GM19043 (cell line): ENCODE measurements around the gene SPEN.
"Not testable (repeated sequence)": the region's sequence is repeated elsewhere in the genome, so short reads cannot be mapped to it uniquely, and the experiment has no call there.

Source experiments
- ATAC-seq: cut with Tn5 transposase; IDR thresholded peaks from one replicate; pipeline ENCODE4 v1.9.1; 2021; ENCODE audit warnings: low read depth; ENCODE audit not compliant: unreplicated experiment

Gene SPEN

GRCh38 chr1:15896841-15897610, 49.5 kb downstream of the SPEN start:
- ATAC-seq = not testable (repeated sequence)

GRCh38 chr1:15899266-15899665, 51.8 kb downstream of the SPEN start:
- ATAC-seq = no peak

GRCh38 chr1:15900662-15901279, 53.3 kb downstream of the SPEN start:
- ATAC-seq = no peak

GRCh38 chr1:15902882-15903281, 55.4 kb downstream of the SPEN start:
- no peak for ATAC-seq

- no peak for ATAC-seq
Measured at GRCh38 chr1:15908597-15908996, 61.1 kb downstream of the SPEN start.

- no peak for ATAC-seq
Measured at GRCh38 chr1:15911141-15911540, 63.6 kb downstream of the SPEN start.

GRCh38 chr1:15911927-15912326, 64.4 kb downstream of the SPEN start:
- no peak for ATAC-seq

- ATAC-seq = not testable (repeated sequence)
Measured at GRCh38 chr1:15913607-15914006, 66.1 kb downstream of the SPEN start.

- ATAC-seq = no peak
Measured at GRCh38 chr1:15915991-15916390, 68.5 kb downstream of the SPEN start.

GRCh38 chr1:15916417-15916816, 68.9 kb downstream of the SPEN start:
- ATAC-seq = no peak

- no peak for ATAC-seq
Measured at GRCh38 chr1:15916916-15917315, 69.4 kb downstream of the SPEN start.

- ATAC-seq = peak; percentile 53
Measured at GRCh38 chr1:15918962-15919715, 71.6 kb downstream of the SPEN start.

- no peak for ATAC-seq
Measured at GRCh38 chr1:15923241-15923640, 75.7 kb downstream of the SPEN start.

GRCh38 chr1:15926448-15926847, 78.9 kb downstream of the SPEN start:
- not testable (repeated sequence) for ATAC-seq

- ATAC-seq = no peak
Measured at GRCh38 chr1:15928971-15929965, 81.8 kb downstream of the SPEN start.

GRCh38 chr1:15931401-15931800, 83.9 kb downstream of the SPEN start:
- no peak for ATAC-seq

- no peak for ATAC-seq
Measured at GRCh38 chr1:15931884-15932283, 84.4 kb downstream of the SPEN start.

- no peak for ATAC-seq
Measured at GRCh38 chr1:15932612-15933011, 85.1 kb downstream of the SPEN start.

- no peak for ATAC-seq
Measured at GRCh38 chr1:15933684-15934083, 86.2 kb downstream of the SPEN start.
